Measurements from ENCODE around the gene CLIP1. TPM values are rescaled to one million over a fixed set of nuclear protein-coding genes. Genes with fewer than 3 reads are reported as not detected.

The CLIP1 gene
- total and polyA plus RNA-seq, 2 of the 13 experiments (the other 11 are each of a cell fraction or from before 2014, with no cell fraction given) = 28.9 to 43.7 TPM

DNA sequence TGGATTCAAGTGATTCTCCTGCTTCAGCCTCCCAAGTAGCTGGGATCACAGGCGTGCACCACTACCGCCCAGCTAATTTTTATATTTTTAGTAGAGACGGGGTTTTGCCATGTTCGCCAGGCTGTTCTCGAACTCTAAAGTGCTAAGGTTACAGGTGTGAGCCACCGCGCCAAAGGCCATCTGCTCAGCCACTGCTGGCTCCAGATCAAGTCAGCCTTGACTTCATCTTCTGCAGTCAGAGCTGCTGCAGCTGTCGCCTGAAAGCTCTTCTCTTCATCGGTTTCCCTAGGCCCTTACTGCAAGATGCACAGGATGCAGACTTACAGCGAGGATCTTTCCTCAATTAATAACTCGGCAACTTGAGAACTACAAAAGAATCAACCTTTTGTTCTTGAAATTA lies 66.8 kb downstream of the CLIP1 start (continued):
- TF ChIP-seq, protein P1, sequence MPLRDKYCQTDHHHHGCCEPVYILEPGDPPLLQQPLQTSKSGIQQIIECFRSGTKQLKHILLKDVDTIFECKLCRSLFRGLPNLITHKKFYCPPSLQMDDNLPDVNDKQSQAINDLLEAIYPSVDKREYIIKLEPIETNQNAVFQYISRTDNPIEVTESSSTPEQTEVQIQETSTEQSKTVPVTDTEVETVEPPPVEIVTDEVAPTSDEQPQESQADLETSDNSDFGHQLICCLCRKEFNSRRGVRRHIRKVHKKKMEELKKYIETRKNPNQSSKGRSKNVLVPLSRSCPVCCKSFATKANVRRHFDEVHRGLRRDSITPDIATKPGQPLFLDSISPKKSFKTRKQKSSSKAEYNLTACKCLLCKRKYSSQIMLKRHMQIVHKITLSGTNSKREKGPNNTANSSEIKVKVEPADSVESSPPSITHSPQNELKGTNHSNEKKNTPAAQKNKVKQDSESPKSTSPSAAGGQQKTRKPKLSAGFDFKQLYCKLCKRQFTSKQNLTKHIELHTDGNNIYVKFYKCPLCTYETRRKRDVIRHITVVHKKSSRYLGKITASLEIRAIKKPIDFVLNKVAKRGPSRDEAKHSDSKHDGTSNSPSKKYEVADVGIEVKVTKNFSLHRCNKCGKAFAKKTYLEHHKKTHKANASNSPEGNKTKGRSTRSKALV (CRISPR knock-in tag; IDR thresholded peaks at IDR 0.05) = no peak
- TF ChIP-seq ZNF879 (CRISPR knock-in tag; IDR thresholded peaks at IDR 0.05) (no peak), GPN1 (CRISPR knock-in tag; IDR thresholded peaks at IDR 0.05; ENCODE audit: borderline replicate concordance) (no peak), ZNF501 (CRISPR knock-in tag; IDR thresholded peaks at IDR 0.05) (no peak), ZNF333 (CRISPR knock-in tag; IDR thresholded peaks at IDR 0.05; ENCODE audit: borderline replicate concordance) (no peak), TCF12 (IDR thresholded peaks at IDR 0.05) (no peak), TCF12 (CRISPR knock-in tag; IDR thresholded peaks at IDR 0.05) (no peak), TAF15 (IDR thresholded peaks at IDR 0.05; ENCODE audit: low read depth, low read length, poor library complexity, severe bottlenecking) (no peak), ZNF850 (CRISPR knock-in tag; conservative IDR thresholded peaks at IDR 0.05) (no peak)
- TF ChIP-seq, protein P2, sequence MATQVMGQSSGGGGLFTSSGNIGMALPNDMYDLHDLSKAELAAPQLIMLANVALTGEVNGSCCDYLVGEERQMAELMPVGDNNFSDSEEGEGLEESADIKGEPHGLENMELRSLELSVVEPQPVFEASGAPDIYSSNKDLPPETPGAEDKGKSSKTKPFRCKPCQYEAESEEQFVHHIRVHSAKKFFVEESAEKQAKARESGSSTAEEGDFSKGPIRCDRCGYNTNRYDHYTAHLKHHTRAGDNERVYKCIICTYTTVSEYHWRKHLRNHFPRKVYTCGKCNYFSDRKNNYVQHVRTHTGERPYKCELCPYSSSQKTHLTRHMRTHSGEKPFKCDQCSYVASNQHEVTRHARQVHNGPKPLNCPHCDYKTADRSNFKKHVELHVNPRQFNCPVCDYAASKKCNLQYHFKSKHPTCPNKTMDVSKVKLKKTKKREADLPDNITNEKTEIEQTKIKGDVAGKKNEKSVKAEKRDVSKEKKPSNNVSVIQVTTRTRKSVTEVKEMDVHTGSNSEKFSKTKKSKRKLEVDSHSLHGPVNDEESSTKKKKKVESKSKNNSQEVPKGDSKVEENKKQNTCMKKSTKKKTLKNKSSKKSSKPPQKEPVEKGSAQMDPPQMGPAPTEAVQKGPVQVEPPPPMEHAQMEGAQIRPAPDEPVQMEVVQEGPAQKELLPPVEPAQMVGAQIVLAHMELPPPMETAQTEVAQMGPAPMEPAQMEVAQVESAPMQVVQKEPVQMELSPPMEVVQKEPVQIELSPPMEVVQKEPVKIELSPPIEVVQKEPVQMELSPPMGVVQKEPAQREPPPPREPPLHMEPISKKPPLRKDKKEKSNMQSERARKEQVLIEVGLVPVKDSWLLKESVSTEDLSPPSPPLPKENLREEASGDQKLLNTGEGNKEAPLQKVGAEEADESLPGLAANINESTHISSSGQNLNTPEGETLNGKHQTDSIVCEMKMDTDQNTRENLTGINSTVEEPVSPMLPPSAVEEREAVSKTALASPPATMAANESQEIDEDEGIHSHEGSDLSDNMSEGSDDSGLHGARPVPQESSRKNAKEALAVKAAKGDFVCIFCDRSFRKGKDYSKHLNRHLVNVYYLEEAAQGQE (IDR thresholded peaks at IDR 0.05; ENCODE audit: borderline replicate concordance in 1 of 2, low read depth in 1 of 2, low read length in 2 of 2) = no peak
